Measurements from ENCODE around the gene POLR2L. TPM values are rescaled to one million over a fixed set of nuclear protein-coding genes. Genes with fewer than 3 reads are reported as not detected.

Gene POLR2L
- total and polyA plus RNA-seq, 5 donors from 2014 or later, result 43.1 to 101 (median 74.3) TPM

GRCh38 chr11:884578-885070 lies 42.3 kb upstream of the POLR2L start:
- Mint-ChIP-seq H3K4me3 (no peak overlapping the region), H3K36me3 (peaks cover 16% of the 10 kb centered on the region), H3K27me3 (no peaks in the 10 kb centered on the region), H3K27ac (no peak overlapping the region), H3K4me1 (no peaks in the 10 kb centered on the region), H3K9me3 (peaks cover 0 to 2% (median 0%) of the 10 kb centered on the region in 7 donors)
- no peak overlapping the region for H3K27ac ChIP-seq (ENCODE audit: insufficient read depth, low read length, poor library complexity, severe bottlenecking)
- H3K9me3 ChIP-seq (ENCODE audit: control insufficient read depth in 2 of 2, low read length in 2 of 2), result no peaks in the 10 kb centered on the region
- no peaks in the 10 kb centered on the region for H3K27me3 ChIP-seq (ENCODE audit: control insufficient read depth, insufficient read depth, low read length)
- peaks cover 8% of the 10 kb centered on the region for H3K36me3 ChIP-seq (ENCODE audit: control insufficient read depth, insufficient read depth, low read length)
- H3K4me1 ChIP-seq (ENCODE audit: control insufficient read depth, insufficient read depth, low read length, poor library complexity, severe bottlenecking), result no peaks in the 10 kb centered on the region
- DNase-seq (no peak), ATAC-seq (ENCODE audit: low read depth in 2 of 2) (no peak)
- H3K4me3 ChIP-seq (ENCODE audit: low read depth, low read length), result no peak overlapping the region

- no peak overlapping the region for H3K4me3 ChIP-seq (ENCODE audit: low read depth, low read length)
- no peak overlapping the region for H3K4me3 Mint-ChIP-seq
- peaks cover 0 to 2% (median 0%) of the 10 kb centered on the region in 7 donors for H3K9me3 Mint-ChIP-seq
- H3K36me3 ChIP-seq (ENCODE audit: control insufficient read depth, insufficient read depth, low read length), result peaks cover 8% of the 10 kb centered on the region
- H3K27ac Mint-ChIP-seq, result no peak overlapping the region
- H3K27me3 ChIP-seq (ENCODE audit: control insufficient read depth, insufficient read depth, low read length), result no peaks in the 10 kb centered on the region
- no peaks in the 10 kb centered on the region for H3K4me1 Mint-ChIP-seq
- H3K4me1 ChIP-seq (ENCODE audit: control insufficient read depth, insufficient read depth, low read length, poor library complexity, severe bottlenecking), result no peaks in the 10 kb centered on the region
- H3K9me3 ChIP-seq (ENCODE audit: control insufficient read depth in 2 of 2, low read length in 2 of 2), result no peaks in the 10 kb centered on the region
- DNase-seq, result no peak
- H3K36me3 Mint-ChIP-seq, result peaks cover 16% of the 10 kb centered on the region
- H3K27me3 Mint-ChIP-seq, result no peaks in the 10 kb centered on the region
- ATAC-seq (ENCODE audit: low read depth in 2 of 2), result no peak
- no peak overlapping the region for H3K27ac ChIP-seq (ENCODE audit: insufficient read depth, low read length, poor library complexity, severe bottlenecking)
Measured at GRCh38 chr11:883527-883926, 41.2 kb upstream of the POLR2L start.

GRCh38 chr11:882596-882995 lies 40.3 kb upstream of the POLR2L start:
- peaks cover 8% of the 10 kb centered on the region for H3K36me3 ChIP-seq (ENCODE audit: control insufficient read depth, insufficient read depth, low read length)
- ATAC-seq (ENCODE audit: low read depth in 2 of 2) (no peak), DNase-seq (no peak)
- no peak overlapping the region for H3K4me3 Mint-ChIP-seq
- no peaks in the 10 kb centered on the region for H3K9me3 ChIP-seq (ENCODE audit: control insufficient read depth in 2 of 2, low read length in 2 of 2)
- no peaks in the 10 kb centered on the region for H3K27me3 Mint-ChIP-seq
- no peaks in the 10 kb centered on the region for H3K27me3 ChIP-seq (ENCODE audit: control insufficient read depth, insufficient read depth, low read length)
- no peaks in the 10 kb centered on the region for H3K4me1 Mint-ChIP-seq
- peaks cover 0 to 2% (median 0%) of the 10 kb centered on the region in 7 donors for H3K9me3 Mint-ChIP-seq
- H3K27ac ChIP-seq (ENCODE audit: insufficient read depth, low read length, poor library complexity, severe bottlenecking), result no peak overlapping the region
- peaks cover 16% of the 10 kb centered on the region for H3K36me3 Mint-ChIP-seq
- no peak overlapping the region for H3K4me3 ChIP-seq (ENCODE audit: low read depth, low read length)
- no peak overlapping the region for H3K27ac Mint-ChIP-seq
- no peaks in the 10 kb centered on the region for H3K4me1 ChIP-seq (ENCODE audit: control insufficient read depth, insufficient read depth, low read length, poor library complexity, severe bottlenecking)

- ATAC-seq (ENCODE audit: low read depth in 2 of 2) (no peak), DNase-seq (no peak)
- Histone ChIP-seq H3K36me3 (ENCODE audit: control insufficient read depth, insufficient read depth, low read length) (peaks cover 8% of the 10 kb centered on the region), H3K9me3 (ENCODE audit: control insufficient read depth in 2 of 2, low read length in 2 of 2) (no peaks in the 10 kb centered on the region), H3K27ac (ENCODE audit: insufficient read depth, low read length, poor library complexity, severe bottlenecking) (no peak overlapping the region), H3K27me3 (ENCODE audit: control insufficient read depth, insufficient read depth, low read length) (no peaks in the 10 kb centered on the region), H3K4me3 (ENCODE audit: low read depth, low read length) (no peak overlapping the region), H3K4me1 (ENCODE audit: control insufficient read depth, insufficient read depth, low read length, poor library complexity, severe bottlenecking) (no peaks in the 10 kb centered on the region)
- Mint-ChIP-seq H3K4me3 (no peak overlapping the region), H3K9me3 (peaks cover 0 to under 1% (median 0%) of the 10 kb centered on the region in 7 donors), H3K36me3 (peaks cover 18% of the 10 kb centered on the region), H3K27ac (no peak overlapping the region), H3K4me1 (peaks cover 0 to 2% (median 0%) of the 10 kb centered on the region in 4 donors), H3K27me3 (no peaks in the 10 kb centered on the region)
Measured at GRCh38 chr11:880447-880846, 38.1 kb upstream of the POLR2L start.

GRCh38 chr11:877565-877964 lies 35.2 kb upstream of the POLR2L start:
- peaks cover 0 to 2% (median under 1%) of the 10 kb centered on the region in 4 donors for H3K4me1 Mint-ChIP-seq
- H3K9me3 ChIP-seq (ENCODE audit: control insufficient read depth in 2 of 2, low read length in 2 of 2), result no peaks in the 10 kb centered on the region
- peaks cover 24% of the 10 kb centered on the region for H3K36me3 Mint-ChIP-seq
- no peak overlapping the region for H3K27ac Mint-ChIP-seq
- no peaks in the 10 kb centered on the region for H3K4me1 ChIP-seq (ENCODE audit: control insufficient read depth, insufficient read depth, low read length, poor library complexity, severe bottlenecking)
- H3K4me3 ChIP-seq (ENCODE audit: low read depth, low read length), result no peak overlapping the region
- ATAC-seq (ENCODE audit: low read depth in 2 of 2) (no peak), DNase-seq (peak in 1 of 3 donors; percentile 20)
- H3K27me3 Mint-ChIP-seq, result no peaks in the 10 kb centered on the region
- no peak overlapping the region for H3K27ac ChIP-seq (ENCODE audit: insufficient read depth, low read length, poor library complexity, severe bottlenecking)
- no peaks in the 10 kb centered on the region for H3K27me3 ChIP-seq (ENCODE audit: control insufficient read depth, insufficient read depth, low read length)
- H3K9me3 Mint-ChIP-seq, result no peaks in the 10 kb centered on the region
- peaks cover 5% of the 10 kb centered on the region for H3K36me3 ChIP-seq (ENCODE audit: control insufficient read depth, insufficient read depth, low read length)
- H3K4me3 Mint-ChIP-seq, result no peak overlapping the region

- H3K27ac ChIP-seq (ENCODE audit: insufficient read depth, low read length, poor library complexity, severe bottlenecking), result no peak overlapping the region
- no peak for ATAC-seq (ENCODE audit: low read depth in 2 of 2)
- H3K4me1 Mint-ChIP-seq, result peaks cover 0 to 2% (median under 1%) of the 10 kb centered on the region in 4 donors
- no peaks in the 10 kb centered on the region for H3K27me3 Mint-ChIP-seq
- no peaks in the 10 kb centered on the region for H3K9me3 ChIP-seq (ENCODE audit: control insufficient read depth in 2 of 2, low read length in 2 of 2)
- H3K27me3 ChIP-seq (ENCODE audit: control insufficient read depth, insufficient read depth, low read length), result no peaks in the 10 kb centered on the region
- H3K27ac Mint-ChIP-seq, result no peak overlapping the region
- no peak overlapping the region for H3K4me3 ChIP-seq (ENCODE audit: low read depth, low read length)
- H3K36me3 Mint-ChIP-seq, result peaks cover 18% of the 10 kb centered on the region
- H3K9me3 Mint-ChIP-seq, result no peaks in the 10 kb centered on the region
- DNase-seq, result no peak
- no peaks in the 10 kb centered on the region for H3K4me1 ChIP-seq (ENCODE audit: control insufficient read depth, insufficient read depth, low read length, poor library complexity, severe bottlenecking)
- peaks cover 5% of the 10 kb centered on the region for H3K36me3 ChIP-seq (ENCODE audit: control insufficient read depth, insufficient read depth, low read length)
- H3K4me3 Mint-ChIP-seq, result no peak overlapping the region
Measured at GRCh38 chr11:876545-876944, 34.2 kb upstream of the POLR2L start.

GRCh38 chr11:875769-876301 lies 33.5 kb upstream of the POLR2L start:
- Histone ChIP-seq H3K27ac (ENCODE audit: insufficient read depth, low read length, poor library complexity, severe bottlenecking) (no peak overlapping the region), H3K9me3 (ENCODE audit: control insufficient read depth in 2 of 2, low read length in 2 of 2) (no peaks in the 10 kb centered on the region), H3K27me3 (ENCODE audit: control insufficient read depth, insufficient read depth, low read length) (no peaks in the 10 kb centered on the region), H3K4me1 (ENCODE audit: control insufficient read depth, insufficient read depth, low read length, poor library complexity, severe bottlenecking) (no peaks in the 10 kb centered on the region), H3K36me3 (ENCODE audit: control insufficient read depth, insufficient read depth, low read length) (peaks cover 5% of the 10 kb centered on the region), H3K4me3 (ENCODE audit: low read depth, low read length) (no peak overlapping the region)
- no peak for DNase-seq
- Mint-ChIP-seq H3K36me3 (peaks cover 14% of the 10 kb centered on the region), H3K27ac (no peak overlapping the region), H3K27me3 (no peaks in the 10 kb centered on the region), H3K4me3 (no peak overlapping the region), H3K9me3 (no peaks in the 10 kb centered on the region), H3K4me1 (peaks cover 0 to 2% (median under 1%) of the 10 kb centered on the region in 4 donors)
- ATAC-seq (ENCODE audit: low read depth in 2 of 2), result no peak

- ATAC-seq (ENCODE audit: low read depth in 2 of 2) (no peak), DNase-seq (no peak)
- Mint-ChIP-seq H3K4me3 (no peak overlapping the region), H3K36me3 (peaks cover 12% of the 10 kb centered on the region), H3K27me3 (no peaks in the 10 kb centered on the region), H3K27ac (no peak overlapping the region), H3K9me3 (no peaks in the 10 kb centered on the region), H3K4me1 (peaks cover 0 to 2% (median under 1%) of the 10 kb centered on the region in 4 donors)
- peaks cover 3% of the 10 kb centered on the region for H3K36me3 ChIP-seq (ENCODE audit: control insufficient read depth, insufficient read depth, low read length)
- no peak overlapping the region for H3K27ac ChIP-seq (ENCODE audit: insufficient read depth, low read length, poor library complexity, severe bottlenecking)
- H3K4me1 ChIP-seq (ENCODE audit: control insufficient read depth, insufficient read depth, low read length, poor library complexity, severe bottlenecking), result no peaks in the 10 kb centered on the region
- no peaks in the 10 kb centered on the region for H3K27me3 ChIP-seq (ENCODE audit: control insufficient read depth, insufficient read depth, low read length)
- no peaks in the 10 kb centered on the region for H3K9me3 ChIP-seq (ENCODE audit: control insufficient read depth in 2 of 2, low read length in 2 of 2)
- no peak overlapping the region for H3K4me3 ChIP-seq (ENCODE audit: low read depth, low read length)
Measured at GRCh38 chr11:875203-875602, 32.9 kb upstream of the POLR2L start.
